IMR-90 (cell line): ENCODE results near the gene WFDC10B. TPM values are rescaled to one million over a fixed set of nuclear protein-coding genes. Genes with fewer than 3 reads are reported as not detected.

Experiments
- ATAC-seq: fragments of 200-7000 bp; cut with Tn5 transposase; 2 replicates; pipeline ENCODE4 v1.9.1; 2020; ENCODE audit warnings: low read depth, mild to moderate bottlenecking, moderate library complexity
- BruUV-seq: library from RNA; stranded (reverse); fragments of 400-500 nt; replicated peaks from 2 replicates; lab custom pipeline; 2021; lab: Mats Ljungman, UMichigan
- CTCF ChIA-PET: fragments of 300-600 bp; formaldehyde crosslinking; extraction: SDS; loops from one replicate; lab custom pipeline; 2021; ENCODE audit warnings: antibody characterized with exemption; lab: Yijun Ruan, JAX
- POLR2A ChIA-PET: fragments of 300-600 bp; sonication (Branson Sonifier 250); formaldehyde crosslinking; loops from one replicate; lab custom pipeline; 2022; ENCODE audit warnings: antibody characterized with exemption; ENCODE audit not compliant: unreplicated experiment; lab: Charles Lee
- DNase-seq: peaks from one replicate; pipeline ENCODE4 v3.0.0; 2013
- H2AFZ ChIP-seq: replicated peaks from 2 replicates; pipeline ENCODE3; 2013; ENCODE audit warnings: low read length, mild to moderate bottlenecking; ENCODE audit not compliant: poor library complexity
- H2AK5ac ChIP-seq: 2 replicates; pipeline ENCODE4 v1.6.1; 2013; ENCODE audit warnings: low read depth, low read length, inconsistent platforms
- H2AK9ac ChIP-seq: replicated peaks from 2 replicates; pipeline ENCODE3; 2013; ENCODE audit warnings: mild to moderate bottlenecking, low read depth, low read length, moderate library complexity; ENCODE audit not compliant: poor library complexity
- H2BK120ac ChIP-seq: 2 replicates; pipeline ENCODE4 v1.6.1; 2013; ENCODE audit warnings: low read depth, low read length, inconsistent platforms
- H2BK15ac ChIP-seq: 3 replicates; pipeline ENCODE4 v1.6.1; 2013; ENCODE audit warnings: low read depth, low read length, inconsistent platforms
- H2BK20ac ChIP-seq: 2 replicates; pipeline ENCODE4 v1.6.1; 2013; ENCODE audit warnings: low read depth, mild to moderate bottlenecking, inconsistent platforms, low read length, moderate library complexity
- H2BK5ac ChIP-seq: 2 replicates; pipeline ENCODE4 v1.6.1; 2013; ENCODE audit warnings: mild to moderate bottlenecking, low read depth, low read length, inconsistent platforms; ENCODE audit not compliant: poor library complexity, severe bottlenecking
- H3K14ac ChIP-seq: replicated peaks from 2 replicates; pipeline ENCODE4 v1.6.1; 2013; ENCODE audit warnings: low read depth, low read length, inconsistent platforms
- H3K18ac ChIP-seq: 2 replicates; pipeline ENCODE4 v1.6.1; 2013; ENCODE audit warnings: low read depth, low read length, control low read depth
- H3K23ac ChIP-seq: 2 replicates; pipeline ENCODE4 v1.6.1; 2013; ENCODE audit warnings: low read depth, low read length, inconsistent platforms
- H3K27ac ChIP-seq: 2 replicates; pipeline ENCODE4 v1.5.1; 2013; ENCODE audit warnings: mild to moderate bottlenecking, control low read depth, low read length; ENCODE audit not compliant: insufficient read depth
- H3K27me3 ChIP-seq: 2 replicates; pipeline ENCODE4 v1.6.1; 2013; ENCODE audit warnings: low read length; ENCODE audit not compliant: control insufficient read depth, insufficient read depth
- H3K36me3 ChIP-seq: 2 replicates; pipeline ENCODE4 v1.6.1; 2013; ENCODE audit warnings: low read length, mixed read lengths; ENCODE audit not compliant: control insufficient read depth, insufficient read depth
- H3K4ac ChIP-seq: 2 replicates; pipeline ENCODE4 v1.6.1; 2013; ENCODE audit warnings: low read depth, low read length, inconsistent platforms
- H3K4me1 ChIP-seq: 2 replicates; pipeline ENCODE4 v1.6.1; 2013; ENCODE audit warnings: low read length, mixed read lengths; ENCODE audit not compliant: control insufficient read depth, insufficient read depth
- H3K4me2 ChIP-seq: 2 replicates; pipeline ENCODE4 v1.6.1; 2013; ENCODE audit warnings: low read depth, mild to moderate bottlenecking, control low read depth, low read length, moderate library complexity
- H3K4me3 ChIP-seq: 2 replicates; pipeline ENCODE4 v1.5.1; 2013; ENCODE audit warnings: low read depth, mild to moderate bottlenecking, control low read depth, low read length, moderate library complexity; ENCODE audit not compliant: insufficient read depth
- H3K56ac ChIP-seq: 2 replicates; pipeline ENCODE4 v1.6.1; 2013; ENCODE audit warnings: low read length, inconsistent platforms; ENCODE audit not compliant: insufficient read depth; ENCODE audit errors: extremely low read depth
- H3K79me1 ChIP-seq, 2 experiments: 2 replicates each; pipeline ENCODE4 v1.6.1; 2013; ENCODE audit warnings: low read length in 2 of 2, inconsistent platforms in 1 of 2, low read depth in 1 of 2
- H3K9ac ChIP-seq: 2 replicates; pipeline ENCODE4 v1.6.1; 2013; ENCODE audit warnings: low read depth, low read length, control low read depth
- H3K9me1 ChIP-seq: 2 replicates; pipeline ENCODE4 v1.6.1; 2013; ENCODE audit warnings: low read length, inconsistent platforms; ENCODE audit not compliant: insufficient read depth
- H3K9me3 ChIP-seq: 2 replicates; pipeline ENCODE4 v1.6.1; 2013; ENCODE audit warnings: low read length; ENCODE audit not compliant: control insufficient read depth, insufficient read depth
- H4K20me1 ChIP-seq: 2 replicates; pipeline ENCODE4 v1.6.1; 2013; ENCODE audit warnings: low read length, inconsistent platforms; ENCODE audit not compliant: insufficient read depth
- H4K5ac ChIP-seq: 2 replicates; pipeline ENCODE4 v1.6.1; 2013; ENCODE audit warnings: mild to moderate bottlenecking, low read depth, low read length, control low read depth
- H4K8ac ChIP-seq, 2 experiments: 2 replicates each; pipeline ENCODE4 v1.6.1; 2013; ENCODE audit warnings: low read depth in 2 of 2, low read length in 2 of 2, control low read depth in 1 of 2, inconsistent platforms in 1 of 2
- H4K91ac ChIP-seq: 2 replicates; pipeline ENCODE4 v1.6.1; 2013; ENCODE audit warnings: low read depth, low read length, inconsistent platforms; ENCODE audit not compliant: insufficient read depth
- BHLHE40 ChIP-seq: fragments of 150-350 bp; IDR thresholded peaks from 2 replicates; pipeline ENCODE4 v1.6.1; 2016; ENCODE audit warnings: mild to moderate bottlenecking, low read depth, low read length
- MAFK ChIP-seq: IDR thresholded peaks from 2 replicates; pipeline ENCODE4 v1.6.1; 2012; ENCODE audit warnings: low read depth, low read length, improper control_type of control experiment
- MAZ ChIP-seq: IDR thresholded peaks from 2 replicates; pipeline ENCODE4 v1.6.1; 2012; ENCODE audit warnings: low read depth, mild to moderate bottlenecking, low read length, improper control_type of control experiment, moderate library complexity, borderline replicate concordance
- RAD21 ChIP-seq: IDR thresholded peaks from 2 replicates; pipeline ENCODE4 v1.6.1; 2012; ENCODE audit warnings: low read length, improper control_type of control experiment
- RFX5 ChIP-seq: IDR thresholded peaks from 2 replicates; pipeline ENCODE4 v1.8.0; 2012; ENCODE audit warnings: low read depth, mild to moderate bottlenecking, low read length, moderate library complexity
- WGBS, 2 experiments: methylation state at CpG; one replicate each; pipeline versions ENCODE4 v1.1.5 to v1.1.7; 2013; ENCODE audit warnings: missing lambda C conversion rate in 2 of 2; ENCODE audit not compliant: insufficient read length in 1 of 2; ENCODE audit errors: extremely low coverage in 2 of 2; 5-methylcytosine and 5-hydroxymethylcytosine counted together
- dilution Hi-C: fragments of 300-500 bp; cut with HindIII; formaldehyde crosslinking; loops from one replicate; pipeline ENCODE4 v1.14.3; 2018; ENCODE audit warnings: low sequenced_read_pairs; ENCODE audit not compliant: unreplicated experiment
- in situ Hi-C: fragments of 300-500 bp; cut with MboI; formaldehyde crosslinking; loops from 3 replicates; pipeline ENCODE4 v1.14.3; 2019; ENCODE audit warnings: low sequenced_read_pairs, inconsistent platforms, mixed read lengths
- intact Hi-C: fragments of 100-400 bp; cut with micrococcal nuclease; formaldehyde crosslinking; loops from 2 replicates; pipeline ENCODE4 v1.10.0; 2022
- polyA plus RNA-seq, 3 experiments: library from polyadenylated mRNA; depleted of rRNA; stranded (reverse); fragments of >200 nt; gene quantifications; 2 replicates each; pipeline ENCODE4 v1.2.3, GENCODE V29; 2012; ENCODE audit warnings: low replicate concordance in 1 of 3
- total RNA-seq: library from RNA; depleted of rRNA; stranded (reverse); fragments of >200 nt; gene quantifications from 2 replicates; pipeline ENCODE4 v1.2.3, GENCODE V29; 2012
- TF ChIP-seq, protein P1 (sequence below): conservative IDR thresholded peaks from 2 replicates; pipeline ENCODE4 v1.5.1; 2012; ENCODE audit warnings: mild to moderate bottlenecking, low read depth, low read length, improper control_type of control experiment

WFDC10B gene
- total and polyA plus RNA-seq, 2 of the 4 experiments (the other 2 are of a cell fraction), result not detected

DNA sequence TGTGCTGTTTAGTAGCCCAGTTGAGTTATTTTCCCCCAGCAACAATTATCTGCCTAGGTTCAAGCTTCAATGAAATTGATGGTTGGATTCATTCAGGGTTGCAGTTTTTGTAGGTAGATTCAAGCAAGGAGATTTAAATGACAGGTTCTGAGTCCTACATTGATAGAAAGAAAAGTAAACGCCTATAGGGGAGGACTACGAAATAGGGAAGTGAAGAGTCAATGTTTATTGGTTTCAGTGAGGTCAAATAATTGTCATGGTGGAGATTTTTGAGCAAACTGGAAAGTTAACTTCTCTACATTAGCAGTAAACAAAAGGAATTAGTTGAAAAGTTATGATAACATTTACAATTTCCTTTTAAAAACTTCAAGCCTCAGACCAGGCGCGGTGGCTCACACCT, 3.7 kb downstream of the WFDC10B start:
- Histone ChIP-seq H3K27ac (no peak overlapping the region), H4K20me1 (no peaks in the 10 kb centered on the region), H3K14ac (no peak overlapping the region), H3K56ac (no peak overlapping the region), H3K79me1 (no peaks in the 10 kb centered on the region), H4K5ac (no peak overlapping the region), H3K9ac (no peak overlapping the region), H3K4me2 (no peak overlapping the region), H3K23ac (no peak overlapping the region), H3K4me3 (no peak overlapping the region), H3K18ac (no peak overlapping the region), H2BK20ac (no peak overlapping the region), H4K8ac (no peak overlapping the region), H3K27me3 (no peaks in the 10 kb centered on the region), H4K91ac (no peak overlapping the region), H3K9me3 (no peaks in the 10 kb centered on the region), H3K9me1 (no peaks in the 10 kb centered on the region), H3K36me3 (no peaks in the 10 kb centered on the region), H2AK5ac (no peak overlapping the region), H2BK15ac (no peak overlapping the region), H3K4me1 (no peaks in the 10 kb centered on the region), H3K4ac (no peak overlapping the region), H2AK9ac (no peak overlapping the region), H2BK5ac (no peak overlapping the region), H2BK120ac (no peak overlapping the region), H2AFZ (no peak overlapping the region)
- intact Hi-C loops, result no loop called here
- dilution Hi-C loops, result no loop called here
- ATAC-seq, result no peak
- POLR2A ChIA-PET, result no interaction called here
- in situ Hi-C loops, result no loop called here
- no CpG with 5 or more reads among the region's 4 CpGs for WGBS, 2 experiments
- CTCF ChIA-PET, result interaction anchor here (0.7 kb wide), 1 partner anchor 13 kb away, joined by 3 read pairs; no protein-coding TSS in a partner anchor
- TF ChIP-seq MAFK, result no peak
- no peak for TF ChIP-seq RFX5
- TF ChIP-seq BHLHE40, result no peak
- TF ChIP-seq MAZ, result no peak
- TF ChIP-seq, protein P1, sequence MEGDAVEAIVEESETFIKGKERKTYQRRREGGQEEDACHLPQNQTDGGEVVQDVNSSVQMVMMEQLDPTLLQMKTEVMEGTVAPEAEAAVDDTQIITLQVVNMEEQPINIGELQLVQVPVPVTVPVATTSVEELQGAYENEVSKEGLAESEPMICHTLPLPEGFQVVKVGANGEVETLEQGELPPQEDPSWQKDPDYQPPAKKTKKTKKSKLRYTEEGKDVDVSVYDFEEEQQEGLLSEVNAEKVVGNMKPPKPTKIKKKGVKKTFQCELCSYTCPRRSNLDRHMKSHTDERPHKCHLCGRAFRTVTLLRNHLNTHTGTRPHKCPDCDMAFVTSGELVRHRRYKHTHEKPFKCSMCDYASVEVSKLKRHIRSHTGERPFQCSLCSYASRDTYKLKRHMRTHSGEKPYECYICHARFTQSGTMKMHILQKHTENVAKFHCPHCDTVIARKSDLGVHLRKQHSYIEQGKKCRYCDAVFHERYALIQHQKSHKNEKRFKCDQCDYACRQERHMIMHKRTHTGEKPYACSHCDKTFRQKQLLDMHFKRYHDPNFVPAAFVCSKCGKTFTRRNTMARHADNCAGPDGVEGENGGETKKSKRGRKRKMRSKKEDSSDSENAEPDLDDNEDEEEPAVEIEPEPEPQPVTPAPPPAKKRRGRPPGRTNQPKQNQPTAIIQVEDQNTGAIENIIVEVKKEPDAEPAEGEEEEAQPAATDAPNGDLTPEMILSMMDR, result no peak
- TF ChIP-seq RAD21, result no peak
- no TSS peak for BruUV-seq
- no peak for DNase-seq
